Activated T-helper 1 cell treated with Interleukin-2 at 50 U/mL for 16 hours (primary cell): ENCODE results near the gene CNPY4.
A peak's percentile ranks its signal among the peaks of the same experiment; 100 is the strongest.

Source experiments
- DNase-seq: peaks from one replicate; pipeline ENCODE4 v3.0.0-alpha.2; 2020; ENCODE audit warnings: low read depth

CNPY4 gene

GRCh38 chr7:100148559-100149328 is 29.3 kb downstream of the CNPY4 start, which contains the start of gene LAMTOR4:
LAMTOR4 (plus strand) TSS chr7:100148918; CDS start chr7:100148973, 55 bp downstream.
- DNase-seq, result peak; percentile 97

GRCh38 chr7:100152404-100152803 is 33.0 kb downstream of the CNPY4 start:
- DNase-seq, result no peak

- DNase-seq, result no peak
Measured at GRCh38 chr7:100152937-100153666, 33.7 kb downstream of the CNPY4 start.

GRCh38 chr7:100153708-100154535 is 34.5 kb downstream of the CNPY4 start:
- no peak for DNase-seq

- no peak for DNase-seq
Measured at GRCh38 chr7:100154651-100155491, 35.4 kb downstream of the CNPY4 start.

DNA sequence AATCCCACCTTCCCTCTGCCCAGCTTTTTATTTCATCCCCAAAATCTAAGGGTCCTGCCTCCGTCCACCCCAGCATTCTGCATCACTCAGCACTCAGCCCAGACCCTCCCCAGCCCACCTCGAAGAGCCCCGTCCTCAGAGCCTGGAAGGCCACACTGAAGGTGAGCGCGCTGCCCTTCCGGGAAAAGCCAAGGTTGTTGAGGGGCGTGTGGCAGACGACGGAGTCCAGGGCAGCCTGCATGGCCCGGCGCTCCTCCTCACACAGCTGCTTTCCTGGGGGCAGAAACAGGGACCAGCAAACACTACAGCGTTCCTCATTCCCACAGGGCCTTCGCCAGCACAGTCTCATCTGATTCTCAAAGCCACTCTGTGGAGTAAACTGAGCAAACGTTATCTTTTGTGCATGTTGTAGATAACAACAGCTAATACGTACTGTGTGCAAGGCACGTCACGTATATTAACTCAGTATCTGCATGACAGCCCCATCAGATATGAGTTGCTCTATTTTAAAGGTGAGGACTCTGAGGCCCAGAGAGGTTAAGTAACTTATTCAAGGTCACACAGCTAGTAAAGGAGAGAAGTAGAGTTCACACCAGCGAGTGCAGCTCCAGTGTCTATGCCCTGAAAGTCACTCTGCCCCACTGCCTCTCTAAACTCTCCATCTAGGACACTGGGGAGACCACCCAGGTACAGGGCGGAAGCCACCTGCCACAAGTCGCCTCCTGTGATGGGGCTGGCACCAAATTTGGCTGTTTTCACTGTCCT is 36.3 kb downstream of the CNPY4 start:
- DNase-seq, result no peak

- no peak for DNase-seq
Measured at GRCh38 chr7:100156331-100157068, 37.1 kb downstream of the CNPY4 start.

DNA sequence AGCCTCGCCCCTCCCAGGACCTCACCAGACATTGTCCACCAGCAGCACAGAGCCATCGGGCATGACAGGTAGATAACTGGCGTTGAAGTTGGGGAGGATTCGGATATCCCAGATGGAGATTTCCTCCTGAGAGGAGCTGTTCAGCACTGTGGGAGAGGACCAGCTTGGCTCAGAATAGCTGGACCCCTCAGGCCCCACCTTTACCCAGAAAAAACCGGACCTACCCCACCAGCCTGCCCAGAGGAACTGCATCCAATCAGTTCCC is 37.6 kb downstream of the CNPY4 start:
- DNase-seq, result no peak

GRCh38 chr7:100157334-100158228 is 38.1 kb downstream of the CNPY4 start:
- no peak for DNase-seq

GRCh38 chr7:100158229-100159098 is 39.0 kb downstream of the CNPY4 start, which contains the start of gene TRAPPC14:
TRAPPC14 (minus strand) TSS chr7:100158723; CDS start chr7:100158499, 224 bp downstream.
- DNase-seq, result peak; percentile 86

GRCh38 chr7:100159099-100159623 is 39.7 kb downstream of the CNPY4 start:
- no peak for DNase-seq

DNA sequence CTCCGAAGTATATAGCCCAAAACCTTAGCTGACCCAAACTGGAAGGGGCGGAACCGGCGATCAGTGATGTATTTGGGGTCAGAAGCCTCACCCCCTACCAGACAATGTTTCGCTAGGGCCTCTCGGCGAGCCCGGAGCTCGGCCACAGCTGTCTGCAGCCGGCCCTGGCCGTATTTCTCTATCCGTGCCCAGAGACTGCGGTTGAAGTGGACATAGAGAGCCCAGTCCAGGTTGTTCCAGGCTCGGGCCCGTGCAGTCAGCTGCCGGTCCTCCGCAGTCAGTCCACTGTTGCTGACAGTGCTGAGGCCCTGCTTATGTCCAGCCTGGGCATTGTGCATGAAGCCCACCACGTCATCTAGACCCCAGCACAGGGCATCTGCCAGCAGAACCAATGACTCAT is 40.6 kb downstream of the CNPY4 start:
- DNase-seq, result no peak

DNA sequence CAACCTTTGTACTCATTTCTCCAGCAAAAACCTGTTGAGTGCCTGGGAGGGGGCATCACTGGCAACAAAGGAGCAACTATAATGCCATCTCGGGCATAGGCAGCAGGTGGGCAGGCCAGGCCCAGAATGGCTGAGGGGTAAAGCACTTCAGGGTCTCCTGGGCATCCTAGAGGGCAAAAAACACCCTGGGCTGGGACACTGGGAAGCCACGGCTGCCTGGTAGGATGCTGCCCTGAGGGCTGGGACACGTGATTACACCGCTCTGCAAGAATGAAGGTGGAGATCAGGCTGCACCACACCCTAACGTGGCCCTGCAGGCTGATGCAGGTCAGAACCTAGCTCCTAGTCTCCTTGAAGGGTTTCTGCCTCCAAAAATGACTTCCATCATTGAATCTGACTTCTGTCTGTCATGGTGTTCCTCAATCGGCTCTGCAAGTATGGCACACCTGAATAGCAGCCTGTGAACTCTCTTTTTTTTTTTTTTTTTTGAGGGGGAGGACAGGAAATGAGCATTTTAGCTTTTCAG is 43.6 kb downstream of the CNPY4 start:
- DNase-seq, result no peak

GRCh38 chr7:100163871-100164270 is 44.4 kb downstream of the CNPY4 start:
- DNase-seq, result no peak

GRCh38 chr7:100166317-100166940 is 47.0 kb downstream of the CNPY4 start:
- DNase-seq, result no peak

- DNase-seq, result no peak
Measured at GRCh38 chr7:100166970-100167911, 47.8 kb downstream of the CNPY4 start.
